Measurements from ENCODE around the gene RAB37. TPM values are rescaled to one million over a fixed set of nuclear protein-coding genes. Genes with fewer than 3 reads are reported as not detected.

Gene RAB37
- total RNA-seq, 1 experiment from 2014 or later: 2.5 TPM

- Histone ChIP-seq H4K8ac (replicated peaks; ENCODE audit: insufficient read length, low read depth, low read length) (no peak overlapping the region), H4K20me1 (ENCODE audit: control insufficient read depth, insufficient read depth, insufficient read length) (no peaks in the 10 kb centered on the region), H4K5ac (ENCODE audit: insufficient read length, low read depth, low read length) (no peak overlapping the region), H4K91ac (ENCODE audit: insufficient read length, low read depth, low read length) (no peak overlapping the region), H3K4ac (ENCODE audit: low read depth, low read length) (no peak overlapping the region), H3K18ac (ENCODE audit: insufficient read length, low read depth, low read length) (no peak overlapping the region), H3K27ac (ENCODE audit: insufficient read length, low read depth, low read length) (no peak overlapping the region), H2AK5ac (ENCODE audit: insufficient read length, low read length) (no peak overlapping the region), H3K27me3 (ENCODE audit: insufficient read depth, low read length) (no peaks in the 10 kb centered on the region), H3K9ac (ENCODE audit: extremely low read depth, insufficient read length, low read length) (no peak overlapping the region), H3K56ac (ENCODE audit: insufficient read length, low read depth, low read length) (no peak overlapping the region), H2BK12ac (ENCODE audit: insufficient read length, low read depth, low read length) (no peak overlapping the region), H2BK120ac (ENCODE audit: low read depth, low read length, poor library complexity, severe bottlenecking) (no peak overlapping the region), H3K23me2 (ENCODE audit: insufficient read length, low read depth, low read length, poor library complexity, severe bottlenecking) (no peaks in the 10 kb centered on the region), H2BK5ac (ENCODE audit: insufficient read length, low read length) (no peak overlapping the region), H3T11ph (ENCODE audit: low read length) (no peak overlapping the region), H2BK15ac (ENCODE audit: low read depth, low read length) (no peak overlapping the region), H2AFZ (ENCODE audit: low read length) (no peak overlapping the region), H2BK20ac (ENCODE audit: low read depth, low read length, poor library complexity, severe bottlenecking) (no peak overlapping the region), H3K79me2 (ENCODE audit: insufficient read depth, low read length) (no peaks in the 10 kb centered on the region; the same call in 1 of the 2 replicates), H3K14ac (ENCODE audit: insufficient read depth, low read length) (no peak overlapping the region), H3K79me1 (ENCODE audit: insufficient read depth, low read depth, low read length, poor library complexity, severe bottlenecking) (peaks cover 3% of the 10 kb centered on the region), H3K4me2 (ENCODE audit: insufficient read depth, insufficient read length, low read length) (no peak overlapping the region), H3K9me3 (ENCODE audit: control insufficient read depth, low read depth, low read length) (no peaks in the 10 kb centered on the region), H3K23ac (ENCODE audit: insufficient read length, low read depth, low read length) (no peak overlapping the region), H3K4me1 (ENCODE audit: insufficient read depth, low read length) (peaks cover 11% of the 10 kb centered on the region; the same call in 1 of the 2 replicates)
- TF ChIP-seq CTCF (conservative IDR thresholded peaks at IDR 0.05): no peak
- Mint-ChIP-seq H3K4me3 (no peak overlapping the region), H3K9me3 (no peaks in the 10 kb centered on the region), H3K27ac (peak overlapping the region in 2 of 3 experiments; percentile 29 to 78; a peak in 3 of 7 replicates), H3K36me3 (ENCODE audit: insufficient read depth in 1 of 3, low read depth in 3 of 3) (peaks cover 6 to 11% (median 10%) of the 10 kb centered on the region in 3 experiments; a peak in 6 of 7 replicates), H3K27me3 (ENCODE audit: low read depth) (no peaks in the 10 kb centered on the region), H3K4me1 (peaks cover 53 to 75% of the 10 kb centered on the region in 2 experiments)
- no CpG with 5 or more reads among the region's 5 CpGs for WGBS (ENCODE audit: extremely low coverage, insufficient read length, low lambda C conversion rate)
- no peak for DNase-seq
Observed at GRCh38 chr17:74761419-74761818, 24.4 kb downstream of the RAB37 start.

All from H9 (cell line).